Uterus (tissue), 4 donors: ENCODE data around the gene ATF5. TPM values are rescaled to one million over a fixed set of nuclear protein-coding genes. Genes with fewer than 3 reads are reported as not detected.

ENCODE experiments used
- DNase-seq, 2 donors: peaks; one replicate each; pipeline ENCODE4 v3.0.0-alpha.2; 2019 to 2020
- H3K27ac ChIP-seq, 2 donors: fragments of 200-600 bp; sonication (generic); 1 replicate in 1 of 2; 2 replicates in 1 of 2; pipeline ENCODE4 v1.5.1; 2016 to 2018
- H3K27me3 ChIP-seq, 2 donors: fragments of 200-600 bp; sonication (generic); one replicate each; pipeline ENCODE4 v1.5.1; 2018 to 2019; ENCODE audit warnings: control low read depth in 1 of 2
- H3K36me3 ChIP-seq, 2 donors: fragments of 200-600 bp; sonication (generic); one replicate each; pipeline ENCODE4 v1.5.1; 2019; ENCODE audit warnings: control low read depth in 1 of 2
- H3K4me1 ChIP-seq, 2 donors: fragments of 200-600 bp; sonication (generic); one replicate each; pipeline ENCODE4 v1.5.1; 2018 to 2019; ENCODE audit warnings: control low read depth in 1 of 2
- H3K4me3 ChIP-seq, 2 donors: fragments of 200-600 bp; sonication (generic); 1 replicate in 1 of 2; 2 replicates in 1 of 2; pipeline ENCODE4 v1.5.1; 2018 to 2019; ENCODE audit warnings: mild to moderate bottlenecking in 1 of 2
- H3K9me3 ChIP-seq, 2 donors: fragments of 200-600 bp; sonication (generic); one replicate each; pipeline ENCODE4 v1.5.1; 2019; ENCODE audit warnings: control low read depth in 1 of 2
- POLR2A ChIP-seq, 2 donors: fragments of 450-650 bp; IDR thresholded peaks; one replicate each; pipeline ENCODE4 v1.6.1; 2016; ENCODE audit warnings: antibody characterized with exemption in 2 of 2, mild to moderate bottlenecking in 1 of 2, moderate library complexity in 1 of 2
- intact Hi-C: fragments of 100-400 bp; cut with DNase I; formaldehyde crosslinking; loops from one replicate; pipeline ENCODE4 v1.15.1; 2023; ENCODE audit warnings: low total_unique reads
- total RNA-seq, 4 donors: library from RNA; depleted of rRNA in 3 of 4; stranded (reverse); fragments of >200 nt in 3 of 4; gene quantifications; one replicate each; pipeline versions ENCODE4 v1.1.0 to v1.2.4, GENCODE V29; 2014 to 2023
- TF ChIP-seq, protein P1 (sequence below), 4 experiments: fragments of 200-600 bp in 2 of 4; fragments of 450-650 bp in 2 of 4; sonication (generic) in 2 of 4; IDR thresholded peaks; one replicate each; pipeline ENCODE4 v1.5.1; 2016 to 2019; ENCODE audit warnings: antibody characterized with exemption in 4 of 4, mild to moderate bottlenecking in 2 of 4, moderate library complexity in 1 of 4
- donor health status: DM: yes; HTN: yes; CAD: no.

The ATF5 gene
- total RNA-seq, 4 donors from 2014 or later: 2.1 to 10.0 (median 3.6) TPM; not detected in 1

DNA sequence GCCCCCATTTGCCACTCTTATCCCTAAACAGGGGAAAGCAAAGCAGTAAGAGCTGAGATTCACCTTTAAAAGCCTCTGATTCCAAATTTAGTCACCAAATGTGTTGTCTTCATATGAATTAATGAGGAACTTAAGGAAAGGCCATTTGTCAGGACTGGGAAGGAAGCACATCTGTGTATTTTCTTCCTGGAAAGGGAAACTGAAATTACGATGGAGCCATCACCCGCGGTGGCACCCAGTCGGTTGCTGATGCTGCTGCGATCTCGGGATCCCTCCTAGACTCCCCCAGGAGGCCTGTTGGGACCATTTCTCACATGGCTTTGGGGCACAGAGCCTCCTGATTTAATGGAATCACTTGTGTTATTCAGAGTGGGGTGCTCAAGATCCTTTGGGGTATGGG is 24.9 kb upstream of the ATF5 start:
- Histone ChIP-seq H3K4me1 (no peaks in the 10 kb centered on the region), H3K27me3 (no peaks in the 10 kb centered on the region), H3K36me3 (no peaks in the 10 kb centered on the region), H3K27ac (no peak overlapping the region), H3K9me3 (no peaks in the 10 kb centered on the region), H3K4me3 (no peak overlapping the region)
- no peak for DNase-seq
- intact Hi-C loops: no loop called here
- TF ChIP-seq, protein P1, sequence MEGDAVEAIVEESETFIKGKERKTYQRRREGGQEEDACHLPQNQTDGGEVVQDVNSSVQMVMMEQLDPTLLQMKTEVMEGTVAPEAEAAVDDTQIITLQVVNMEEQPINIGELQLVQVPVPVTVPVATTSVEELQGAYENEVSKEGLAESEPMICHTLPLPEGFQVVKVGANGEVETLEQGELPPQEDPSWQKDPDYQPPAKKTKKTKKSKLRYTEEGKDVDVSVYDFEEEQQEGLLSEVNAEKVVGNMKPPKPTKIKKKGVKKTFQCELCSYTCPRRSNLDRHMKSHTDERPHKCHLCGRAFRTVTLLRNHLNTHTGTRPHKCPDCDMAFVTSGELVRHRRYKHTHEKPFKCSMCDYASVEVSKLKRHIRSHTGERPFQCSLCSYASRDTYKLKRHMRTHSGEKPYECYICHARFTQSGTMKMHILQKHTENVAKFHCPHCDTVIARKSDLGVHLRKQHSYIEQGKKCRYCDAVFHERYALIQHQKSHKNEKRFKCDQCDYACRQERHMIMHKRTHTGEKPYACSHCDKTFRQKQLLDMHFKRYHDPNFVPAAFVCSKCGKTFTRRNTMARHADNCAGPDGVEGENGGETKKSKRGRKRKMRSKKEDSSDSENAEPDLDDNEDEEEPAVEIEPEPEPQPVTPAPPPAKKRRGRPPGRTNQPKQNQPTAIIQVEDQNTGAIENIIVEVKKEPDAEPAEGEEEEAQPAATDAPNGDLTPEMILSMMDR (IDR thresholded peaks at IDR 0.05): no peak
- no peak for TF ChIP-seq POLR2A (IDR thresholded peaks at IDR 0.05)

DNA sequence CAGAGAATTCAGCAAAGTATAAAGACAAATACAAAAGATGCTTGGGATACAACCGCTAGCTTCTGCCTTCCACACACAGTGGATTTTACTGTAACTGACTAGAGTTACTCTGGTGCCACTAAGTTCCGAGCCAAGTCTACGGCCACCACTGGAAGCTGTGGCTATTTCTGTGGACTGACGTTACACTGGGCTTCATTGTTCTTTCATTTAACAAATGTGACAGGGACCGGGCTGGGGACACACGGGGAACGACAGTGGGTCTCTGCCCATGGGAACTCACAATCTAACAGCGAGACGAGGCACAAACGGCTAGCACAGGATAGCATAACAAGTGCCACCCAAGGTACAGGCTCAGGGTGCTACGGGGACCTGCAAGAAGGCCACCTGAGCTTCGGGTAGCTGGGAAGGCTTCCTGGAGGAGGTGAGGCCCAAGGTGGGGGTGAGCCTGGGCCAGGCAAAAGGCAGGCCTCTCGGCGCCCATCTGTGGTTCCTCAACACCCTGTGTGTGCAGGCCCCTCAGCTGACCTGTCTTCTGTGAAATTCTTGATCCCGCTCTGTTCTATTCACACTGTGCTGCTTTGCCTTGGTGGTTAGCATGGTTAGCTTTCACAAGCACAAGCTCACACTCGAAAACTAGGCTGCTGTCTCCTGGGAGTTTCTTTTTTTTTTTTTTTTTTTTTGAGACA is 22.0 kb upstream of the ATF5 start:
- Histone ChIP-seq H3K36me3 (no peaks in the 10 kb centered on the region), H3K4me3 (no peak overlapping the region), H3K9me3 (no peaks in the 10 kb centered on the region), H3K27me3 (no peaks in the 10 kb centered on the region), H3K27ac (no peak overlapping the region), H3K4me1 (peaks cover 0 to 4% of the 10 kb centered on the region in 2 donors)
- intact Hi-C loops: no loop called here
- no peak for TF ChIP-seq POLR2A (IDR thresholded peaks at IDR 0.05)
- TF ChIP-seq, protein P1 (IDR thresholded peaks at IDR 0.05): no peak
- no peak for DNase-seq

GRCh38 chr19:49907745-49908446 is 21.1 kb upstream of the ATF5 start:
- Histone ChIP-seq H3K4me1 (peaks cover 2 to 4% of the 10 kb centered on the region in 2 donors), H3K27ac (no peak overlapping the region), H3K27me3 (no peaks in the 10 kb centered on the region), H3K9me3 (no peaks in the 10 kb centered on the region), H3K36me3 (no peaks in the 10 kb centered on the region), H3K4me3 (no peak overlapping the region)
- no peak for TF ChIP-seq POLR2A (IDR thresholded peaks at IDR 0.05)
- TF ChIP-seq, protein P1 (IDR thresholded peaks at IDR 0.05): no peak
- no peak for DNase-seq
- intact Hi-C loops: no loop called here

DNA sequence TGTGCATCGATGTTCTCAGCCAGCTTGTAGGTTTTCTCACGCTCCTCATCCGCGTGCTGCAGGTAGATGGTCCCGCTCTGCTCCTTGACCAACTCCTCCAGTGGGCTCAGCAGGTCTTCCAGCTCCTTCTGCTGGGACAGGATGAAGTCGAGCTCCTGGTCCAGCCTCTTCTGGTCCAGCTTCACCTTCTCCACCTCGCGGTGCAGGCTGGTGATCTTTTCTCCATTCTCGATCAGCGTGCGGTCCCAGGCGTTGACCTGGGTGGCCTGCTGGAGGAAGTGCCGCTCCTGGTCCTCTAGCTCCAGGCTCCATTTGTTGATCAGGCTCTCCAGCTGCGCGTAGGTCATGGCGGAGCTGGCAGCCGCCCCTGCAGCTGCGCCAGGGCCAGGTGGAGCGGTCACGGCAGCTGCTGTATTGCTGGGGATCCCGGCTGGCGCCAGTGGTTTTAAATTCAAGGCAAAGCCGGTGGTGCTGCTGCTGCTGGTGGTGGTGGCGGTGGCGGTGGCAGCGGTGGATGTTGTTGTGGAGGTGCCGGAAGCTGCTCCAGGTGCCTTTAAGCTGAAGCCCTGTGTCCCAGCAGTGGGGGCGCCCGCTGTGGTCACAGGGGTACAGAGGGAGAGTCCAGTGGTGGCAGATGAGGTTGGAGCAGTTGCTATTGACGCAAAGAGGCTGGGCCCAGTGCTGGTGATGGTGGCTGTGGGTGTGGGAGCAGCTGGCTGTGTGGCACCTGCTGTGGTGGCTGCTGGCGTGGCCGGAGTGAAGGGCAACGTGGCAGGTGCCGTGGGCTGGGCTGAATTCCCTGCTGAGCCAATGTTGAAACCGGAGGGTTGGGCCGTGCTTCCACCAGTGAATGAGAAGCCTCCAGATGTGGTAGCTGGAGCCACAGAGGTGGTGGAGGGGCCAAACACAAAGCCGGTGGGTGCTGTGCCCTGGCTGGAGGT is 20.3 kb upstream of the ATF5 start:
- no peak for TF ChIP-seq POLR2A (IDR thresholded peaks at IDR 0.05)
- TF ChIP-seq, protein P1 (IDR thresholded peaks at IDR 0.05): no peak
- intact Hi-C loops: no loop called here
- H3K9me3 ChIP-seq: no peaks in the 10 kb centered on the region
- H3K4me1 ChIP-seq: peaks cover 4 to 7% of the 10 kb centered on the region in 2 donors
- no peak overlapping the region for H3K27ac ChIP-seq
- no peaks in the 10 kb centered on the region for H3K36me3 ChIP-seq
- H3K27me3 ChIP-seq: no peaks in the 10 kb centered on the region
- DNase-seq: no peak
- H3K4me3 ChIP-seq: no peak overlapping the region
